ENCODE measurements around the gene ANKRD40.

DNA sequence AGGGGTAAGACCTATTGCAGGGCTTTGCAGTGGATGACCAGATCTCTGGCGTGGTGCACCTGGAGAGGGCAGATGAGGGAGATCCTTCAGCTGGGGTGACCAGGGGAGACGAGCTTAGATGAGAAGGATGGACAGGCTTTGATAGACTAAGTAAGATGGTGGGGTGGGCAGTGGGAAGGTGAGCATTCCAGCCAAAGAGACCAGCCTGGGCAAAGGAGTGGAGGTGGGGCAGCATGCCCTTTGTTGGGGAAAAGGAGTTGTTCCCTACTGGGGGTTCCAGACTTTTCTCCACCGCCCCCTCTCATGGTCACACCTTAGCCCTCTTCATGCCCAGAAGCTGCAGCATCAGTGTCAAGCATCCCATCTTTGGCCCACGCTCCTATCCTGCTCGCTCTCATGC is 27.6 kb downstream of the ANKRD40 start:
- TF ChIP-seq, protein P1, sequence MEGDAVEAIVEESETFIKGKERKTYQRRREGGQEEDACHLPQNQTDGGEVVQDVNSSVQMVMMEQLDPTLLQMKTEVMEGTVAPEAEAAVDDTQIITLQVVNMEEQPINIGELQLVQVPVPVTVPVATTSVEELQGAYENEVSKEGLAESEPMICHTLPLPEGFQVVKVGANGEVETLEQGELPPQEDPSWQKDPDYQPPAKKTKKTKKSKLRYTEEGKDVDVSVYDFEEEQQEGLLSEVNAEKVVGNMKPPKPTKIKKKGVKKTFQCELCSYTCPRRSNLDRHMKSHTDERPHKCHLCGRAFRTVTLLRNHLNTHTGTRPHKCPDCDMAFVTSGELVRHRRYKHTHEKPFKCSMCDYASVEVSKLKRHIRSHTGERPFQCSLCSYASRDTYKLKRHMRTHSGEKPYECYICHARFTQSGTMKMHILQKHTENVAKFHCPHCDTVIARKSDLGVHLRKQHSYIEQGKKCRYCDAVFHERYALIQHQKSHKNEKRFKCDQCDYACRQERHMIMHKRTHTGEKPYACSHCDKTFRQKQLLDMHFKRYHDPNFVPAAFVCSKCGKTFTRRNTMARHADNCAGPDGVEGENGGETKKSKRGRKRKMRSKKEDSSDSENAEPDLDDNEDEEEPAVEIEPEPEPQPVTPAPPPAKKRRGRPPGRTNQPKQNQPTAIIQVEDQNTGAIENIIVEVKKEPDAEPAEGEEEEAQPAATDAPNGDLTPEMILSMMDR (IDR thresholded peaks at IDR 0.05; ENCODE audit: low read length) = no peak
- no peak for TF ChIP-seq EZH2 (IDR thresholded peaks at IDR 0.05; ENCODE audit: borderline replicate concordance, low read length)

Measured in OCI-LY1 (cell line).